Measurements from ENCODE around the gene MEF2D.

The MEF2D gene

DNA sequence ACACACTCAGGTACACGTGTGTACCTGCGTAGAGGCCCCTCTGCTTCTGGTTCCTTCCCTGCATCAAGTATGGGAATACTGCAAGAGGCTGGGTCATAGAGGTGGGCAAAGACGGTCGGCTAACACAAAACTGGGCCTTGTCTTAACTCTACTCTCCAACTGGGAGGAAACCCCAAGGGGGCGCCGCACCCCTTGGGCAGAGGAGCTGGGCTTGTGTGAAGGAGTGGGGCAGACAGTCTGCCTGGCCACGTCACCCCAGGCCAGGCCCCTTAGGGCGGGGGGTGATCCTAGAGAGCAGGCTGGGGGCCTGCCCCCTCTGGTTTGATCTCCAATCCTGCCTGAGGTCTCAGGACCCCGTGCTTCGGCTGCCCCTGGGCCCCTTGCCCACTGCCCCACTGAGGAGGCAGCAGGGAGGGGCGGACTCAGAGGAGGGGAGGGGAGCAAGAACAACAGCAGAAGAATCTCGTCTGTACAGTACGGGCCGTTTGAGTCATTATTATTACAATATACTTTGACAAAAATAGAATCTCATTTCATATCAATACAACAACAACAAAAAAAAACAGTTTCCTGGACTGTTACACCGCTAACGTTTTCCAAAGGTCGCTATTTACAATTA is 34.7 kb downstream of the MEF2D start:
- no peaks in the 10 kb centered on the region for H3F3A ChIP-seq (ENCODE audit: insufficient read depth, low read length)
- H3K9ac ChIP-seq (ENCODE audit: low read length): no peak overlapping the region
- H4K20me1 ChIP-seq (ENCODE audit: insufficient read depth, low read length): no peaks in the 10 kb centered on the region
- no peak for TF ChIP-seq EZH2 (IDR thresholded peaks at IDR 0.05; ENCODE audit: borderline replicate concordance, low read length)
- TF ChIP-seq, protein P1, sequence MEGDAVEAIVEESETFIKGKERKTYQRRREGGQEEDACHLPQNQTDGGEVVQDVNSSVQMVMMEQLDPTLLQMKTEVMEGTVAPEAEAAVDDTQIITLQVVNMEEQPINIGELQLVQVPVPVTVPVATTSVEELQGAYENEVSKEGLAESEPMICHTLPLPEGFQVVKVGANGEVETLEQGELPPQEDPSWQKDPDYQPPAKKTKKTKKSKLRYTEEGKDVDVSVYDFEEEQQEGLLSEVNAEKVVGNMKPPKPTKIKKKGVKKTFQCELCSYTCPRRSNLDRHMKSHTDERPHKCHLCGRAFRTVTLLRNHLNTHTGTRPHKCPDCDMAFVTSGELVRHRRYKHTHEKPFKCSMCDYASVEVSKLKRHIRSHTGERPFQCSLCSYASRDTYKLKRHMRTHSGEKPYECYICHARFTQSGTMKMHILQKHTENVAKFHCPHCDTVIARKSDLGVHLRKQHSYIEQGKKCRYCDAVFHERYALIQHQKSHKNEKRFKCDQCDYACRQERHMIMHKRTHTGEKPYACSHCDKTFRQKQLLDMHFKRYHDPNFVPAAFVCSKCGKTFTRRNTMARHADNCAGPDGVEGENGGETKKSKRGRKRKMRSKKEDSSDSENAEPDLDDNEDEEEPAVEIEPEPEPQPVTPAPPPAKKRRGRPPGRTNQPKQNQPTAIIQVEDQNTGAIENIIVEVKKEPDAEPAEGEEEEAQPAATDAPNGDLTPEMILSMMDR (IDR thresholded peaks at IDR 0.05; ENCODE audit: low read length): peak; percentile 20; the same call in 1 of the 2 replicates
- peaks cover 58% of the 10 kb centered on the region for H3K36me3 ChIP-seq (ENCODE audit: insufficient read depth, low read length)
- no peak overlapping the region for H2AFZ ChIP-seq (ENCODE audit: low read length)
- H3K4me2 ChIP-seq (ENCODE audit: low read length): no peak overlapping the region
- H3K9me3 ChIP-seq (ENCODE audit: low read length): no peaks in the 10 kb centered on the region
- no peaks in the 10 kb centered on the region for H3K9me2 ChIP-seq (ENCODE audit: low read depth, low read length)
- H3K27ac ChIP-seq (ENCODE audit: low read depth, low read length, poor library complexity, severe bottlenecking): no peak overlapping the region
- H3K4me3 ChIP-seq (ENCODE audit: low read depth, low read length, poor library complexity, severe bottlenecking): no peak overlapping the region
- H3K27me3 ChIP-seq (ENCODE audit: insufficient read depth, low read length): no peaks in the 10 kb centered on the region
- H3K79me2 ChIP-seq (ENCODE audit: insufficient read depth, low read length): no peaks in the 10 kb centered on the region
- no peaks in the 10 kb centered on the region for H3K4me1 ChIP-seq (ENCODE audit: insufficient read depth, low read length, severe bottlenecking)

GRCh38 chr1:156464825-156465452 is 35.6 kb downstream of the MEF2D start:
- Histone ChIP-seq H4K20me1 (ENCODE audit: insufficient read depth, low read length) (no peaks in the 10 kb centered on the region), H3K9ac (ENCODE audit: low read length) (no peak overlapping the region), H3K4me3 (ENCODE audit: low read depth, low read length, poor library complexity, severe bottlenecking) (no peak overlapping the region), H3K79me2 (ENCODE audit: insufficient read depth, low read length) (no peaks in the 10 kb centered on the region), H3K27me3 (ENCODE audit: insufficient read depth, low read length) (no peaks in the 10 kb centered on the region), H3K4me1 (ENCODE audit: insufficient read depth, low read length, severe bottlenecking) (no peaks in the 10 kb centered on the region), H3K9me2 (ENCODE audit: low read depth, low read length) (no peaks in the 10 kb centered on the region), H3K36me3 (ENCODE audit: insufficient read depth, low read length) (peaks cover 50% of the 10 kb centered on the region), H3F3A (ENCODE audit: insufficient read depth, low read length) (no peaks in the 10 kb centered on the region), H3K9me3 (ENCODE audit: low read length) (no peaks in the 10 kb centered on the region), H2AFZ (ENCODE audit: low read length) (no peak overlapping the region), H3K4me2 (ENCODE audit: low read length) (no peak overlapping the region), H3K27ac (ENCODE audit: low read depth, low read length, poor library complexity, severe bottlenecking) (no peak overlapping the region)
- TF ChIP-seq EZH2 (IDR thresholded peaks at IDR 0.05; ENCODE audit: borderline replicate concordance, low read length): no peak
- TF ChIP-seq, protein P1 (IDR thresholded peaks at IDR 0.05; ENCODE audit: low read length): no peak

DNA sequence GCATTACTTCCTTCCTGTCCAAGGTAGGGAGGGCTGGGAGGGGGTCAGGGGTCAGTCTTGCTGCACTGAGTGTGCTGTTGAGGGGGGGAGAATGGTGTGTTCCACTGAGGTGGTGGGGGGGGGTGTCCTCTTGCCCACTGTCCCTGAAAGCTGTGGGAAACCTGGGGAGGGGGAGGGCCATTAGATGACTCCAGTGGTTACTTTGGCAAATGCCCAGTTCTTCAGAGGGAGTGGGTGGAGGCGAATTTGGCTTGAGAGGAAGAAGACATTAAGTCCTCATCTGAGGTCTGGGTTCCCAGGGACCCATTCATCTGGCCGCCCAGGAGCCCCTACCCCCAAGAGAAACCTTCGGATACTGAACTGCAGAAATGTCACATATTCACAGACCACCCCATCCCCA is 36.2 kb downstream of the MEF2D start:
- Histone ChIP-seq H2AFZ (ENCODE audit: low read length) (no peak overlapping the region), H3F3A (ENCODE audit: insufficient read depth, low read length) (no peaks in the 10 kb centered on the region), H3K4me3 (ENCODE audit: low read depth, low read length, poor library complexity, severe bottlenecking) (no peak overlapping the region), H3K9me2 (ENCODE audit: low read depth, low read length) (no peaks in the 10 kb centered on the region), H3K79me2 (ENCODE audit: insufficient read depth, low read length) (no peaks in the 10 kb centered on the region), H4K20me1 (ENCODE audit: insufficient read depth, low read length) (no peaks in the 10 kb centered on the region), H3K9me3 (ENCODE audit: low read length) (no peaks in the 10 kb centered on the region), H3K36me3 (ENCODE audit: insufficient read depth, low read length) (peaks cover 44% of the 10 kb centered on the region), H3K27ac (ENCODE audit: low read depth, low read length, poor library complexity, severe bottlenecking) (no peak overlapping the region), H3K27me3 (ENCODE audit: insufficient read depth, low read length) (no peaks in the 10 kb centered on the region), H3K4me2 (ENCODE audit: low read length) (no peak overlapping the region), H3K4me1 (ENCODE audit: insufficient read depth, low read length, severe bottlenecking) (no peaks in the 10 kb centered on the region), H3K9ac (ENCODE audit: low read length) (no peak overlapping the region)
- TF ChIP-seq, protein P1 (IDR thresholded peaks at IDR 0.05; ENCODE audit: low read length): no peak
- no peak for TF ChIP-seq EZH2 (IDR thresholded peaks at IDR 0.05; ENCODE audit: borderline replicate concordance, low read length)
